Panc1 (cell line): ENCODE results near the gene CNTN5. TPM values are rescaled to one million over a fixed set of nuclear protein-coding genes. Genes with fewer than 3 reads are reported as not detected.

Experiments
- ATAC-seq: fragments of 200-7000 bp; cut with Tn5 transposase; 2 replicates; pipeline ENCODE4 v1.9.1; 2020; ENCODE audit warnings: mild to moderate bottlenecking, moderate library complexity
- BruUV-seq: library from RNA; stranded (reverse); fragments of 400-500 nt; replicated peaks from 2 replicates; lab custom pipeline; 2021; lab: Mats Ljungman, UMichigan
- CTCF ChIA-PET: fragments of 300-600 bp; sonication (Branson Sonifier 250); formaldehyde crosslinking; loops from one replicate; lab custom pipeline; 2022; ENCODE audit warnings: antibody characterized with exemption; lab: Charles Lee
- POLR2A ChIA-PET: fragments of 300-600 bp; sonication (Branson Sonifier 250); formaldehyde crosslinking; loops from one replicate; lab custom pipeline; 2022; ENCODE audit warnings: antibody characterized with exemption; lab: Charles Lee
- DNase-seq: peaks from one replicate; pipeline ENCODE4 v3.0.0-alpha.2; 2010; ENCODE audit warnings: low read depth, low spot score
- H3K27ac ChIP-seq: 2 replicates; pipeline ENCODE4 v1.5.1; 2011; ENCODE audit warnings: mild to moderate bottlenecking, low read length, inconsistent platforms
- H3K27me3 ChIP-seq: fragments of 200-500 bp; sonication (Bioruptor generic); 2 replicates; pipeline ENCODE4 v1.6.0; 2014; ENCODE audit warnings: low read length, inconsistent platforms; ENCODE audit not compliant: control insufficient read depth, insufficient read depth
- H3K36me3 ChIP-seq: fragments of 200-500 bp; sonication (Bioruptor generic); 2 replicates; pipeline ENCODE4 v1.5.1; 2014; ENCODE audit warnings: inconsistent platforms, mild to moderate bottlenecking, low read length, moderate library complexity; ENCODE audit not compliant: control insufficient read depth, insufficient read depth
- H3K4me1 ChIP-seq: 2 replicates; pipeline ENCODE4 v1.5.1; 2011; ENCODE audit warnings: inconsistent platforms, mild to moderate bottlenecking, low read length, moderate library complexity; ENCODE audit not compliant: control insufficient read depth, insufficient read depth
- H3K4me3 ChIP-seq, 2 experiments: 2 replicates each; pipeline ENCODE4 v1.5.1; 2011 to 2012; ENCODE audit warnings: low read depth in 2 of 2, low read length in 2 of 2, mild to moderate bottlenecking in 2 of 2, inconsistent platforms in 1 of 2, moderate library complexity in 1 of 2
- H3K9me3 ChIP-seq: fragments of 200-500 bp; sonication (Bioruptor generic); 2 replicates; pipeline ENCODE4 v1.5.1; 2014; ENCODE audit warnings: low read depth, mild to moderate bottlenecking, inconsistent platforms, low read length, moderate library complexity; ENCODE audit not compliant: control insufficient read depth, insufficient read depth
- POLR2AphosphoS5 ChIP-seq: IDR thresholded peaks from 2 replicates; pipeline ENCODE4 v1.6.1; 2012; ENCODE audit warnings: mild to moderate bottlenecking, low read depth, low read length, moderate library complexity
- SIN3A ChIP-seq: IDR thresholded peaks from 2 replicates; pipeline ENCODE4 v1.6.1; 2012; ENCODE audit warnings: low read depth, mild to moderate bottlenecking, low read length, moderate library complexity, borderline replicate concordance; ENCODE audit not compliant: insufficient read depth
- TCF7L2 ChIP-seq: IDR thresholded peaks from 2 replicates; pipeline ENCODE4 v1.6.1; 2011; ENCODE audit warnings: mild to moderate bottlenecking, low read depth, low read length, inconsistent platforms
- in situ Hi-C: cut with HindIII; loops from 2 replicates; pipeline ENCODE4 v1.10.0; 2016; ENCODE audit warnings: low sequenced_read_pairs, low pct_unique_long_range_greater_than_20kb
- intact Hi-C: fragments of 100-400 bp; cut with micrococcal nuclease; formaldehyde crosslinking; loops from one replicate; pipeline ENCODE4 v1.10.0; 2022; ENCODE audit not compliant: unreplicated experiment
- total RNA-seq: library from RNA; stranded (reverse); gene quantifications from one replicate; pipeline ENCODE4 v1.2.1, GENCODE V29; 2021; ENCODE audit not compliant: unreplicated experiment
- TF ChIP-seq, protein P1 (sequence below), 2 experiments: IDR thresholded peaks; 2 replicates each; pipeline ENCODE4 v1.6.1; 2011 to 2012; ENCODE audit warnings: low read depth in 2 of 2, control low read depth in 1 of 2, low read length in 1 of 2, mild to moderate bottlenecking in 1 of 2, moderate library complexity in 1 of 2; ENCODE audit not compliant: insufficient read depth in 1 of 2
- TF ChIP-seq, protein P2 (sequence below): fragments of 450-650 bp; IDR thresholded peaks from 2 replicates; pipeline ENCODE4 v1.5.1; 2017; ENCODE audit warnings: mild to moderate bottlenecking

Gene CNTN5
- total RNA-seq, 1 experiment from 2014 or later = not detected

DNA sequence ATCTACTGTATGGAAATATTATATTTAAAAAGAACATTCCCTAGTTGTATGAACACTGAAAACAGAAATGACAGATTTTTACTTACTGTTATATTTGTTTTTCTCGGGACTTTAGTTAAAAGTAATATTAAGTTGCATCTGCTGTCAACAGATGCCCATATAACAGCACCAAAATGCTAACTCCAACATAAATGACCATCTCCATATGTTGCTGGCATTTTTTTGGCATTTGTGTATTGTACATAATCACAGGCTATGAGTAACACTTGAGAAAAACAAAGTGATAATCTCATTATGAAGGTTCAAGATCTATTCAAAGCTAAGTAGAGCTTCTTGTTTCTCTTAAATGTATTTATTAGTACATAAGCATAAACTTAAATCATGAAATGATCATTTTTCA, 172.0 kb downstream of the CNTN5 start:
- Histone ChIP-seq H3K4me1 (no peaks in the 10 kb centered on the region), H3K27ac (no peak overlapping the region), H3K9me3 (no peaks in the 10 kb centered on the region), H3K36me3 (no peaks in the 10 kb centered on the region), H3K27me3 (no peaks in the 10 kb centered on the region), H3K4me3 (no peak overlapping the region)
- ChIA-PET CTCF (no interaction called here), POLR2A (no interaction called here)
- DNase-seq (no peak), ATAC-seq (no peak)
- TF ChIP-seq POLR2AphosphoS5 (no peak), TCF7L2 (no peak), SIN3A (no peak)
- TF ChIP-seq, protein P1, sequence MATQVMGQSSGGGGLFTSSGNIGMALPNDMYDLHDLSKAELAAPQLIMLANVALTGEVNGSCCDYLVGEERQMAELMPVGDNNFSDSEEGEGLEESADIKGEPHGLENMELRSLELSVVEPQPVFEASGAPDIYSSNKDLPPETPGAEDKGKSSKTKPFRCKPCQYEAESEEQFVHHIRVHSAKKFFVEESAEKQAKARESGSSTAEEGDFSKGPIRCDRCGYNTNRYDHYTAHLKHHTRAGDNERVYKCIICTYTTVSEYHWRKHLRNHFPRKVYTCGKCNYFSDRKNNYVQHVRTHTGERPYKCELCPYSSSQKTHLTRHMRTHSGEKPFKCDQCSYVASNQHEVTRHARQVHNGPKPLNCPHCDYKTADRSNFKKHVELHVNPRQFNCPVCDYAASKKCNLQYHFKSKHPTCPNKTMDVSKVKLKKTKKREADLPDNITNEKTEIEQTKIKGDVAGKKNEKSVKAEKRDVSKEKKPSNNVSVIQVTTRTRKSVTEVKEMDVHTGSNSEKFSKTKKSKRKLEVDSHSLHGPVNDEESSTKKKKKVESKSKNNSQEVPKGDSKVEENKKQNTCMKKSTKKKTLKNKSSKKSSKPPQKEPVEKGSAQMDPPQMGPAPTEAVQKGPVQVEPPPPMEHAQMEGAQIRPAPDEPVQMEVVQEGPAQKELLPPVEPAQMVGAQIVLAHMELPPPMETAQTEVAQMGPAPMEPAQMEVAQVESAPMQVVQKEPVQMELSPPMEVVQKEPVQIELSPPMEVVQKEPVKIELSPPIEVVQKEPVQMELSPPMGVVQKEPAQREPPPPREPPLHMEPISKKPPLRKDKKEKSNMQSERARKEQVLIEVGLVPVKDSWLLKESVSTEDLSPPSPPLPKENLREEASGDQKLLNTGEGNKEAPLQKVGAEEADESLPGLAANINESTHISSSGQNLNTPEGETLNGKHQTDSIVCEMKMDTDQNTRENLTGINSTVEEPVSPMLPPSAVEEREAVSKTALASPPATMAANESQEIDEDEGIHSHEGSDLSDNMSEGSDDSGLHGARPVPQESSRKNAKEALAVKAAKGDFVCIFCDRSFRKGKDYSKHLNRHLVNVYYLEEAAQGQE (IDR thresholded peaks at IDR 0.05; ENCODE audit: insufficient read depth in 1 of 2, low read depth in 2 of 2, low read length in 1 of 2) = no peak
- TF ChIP-seq, protein P2, sequence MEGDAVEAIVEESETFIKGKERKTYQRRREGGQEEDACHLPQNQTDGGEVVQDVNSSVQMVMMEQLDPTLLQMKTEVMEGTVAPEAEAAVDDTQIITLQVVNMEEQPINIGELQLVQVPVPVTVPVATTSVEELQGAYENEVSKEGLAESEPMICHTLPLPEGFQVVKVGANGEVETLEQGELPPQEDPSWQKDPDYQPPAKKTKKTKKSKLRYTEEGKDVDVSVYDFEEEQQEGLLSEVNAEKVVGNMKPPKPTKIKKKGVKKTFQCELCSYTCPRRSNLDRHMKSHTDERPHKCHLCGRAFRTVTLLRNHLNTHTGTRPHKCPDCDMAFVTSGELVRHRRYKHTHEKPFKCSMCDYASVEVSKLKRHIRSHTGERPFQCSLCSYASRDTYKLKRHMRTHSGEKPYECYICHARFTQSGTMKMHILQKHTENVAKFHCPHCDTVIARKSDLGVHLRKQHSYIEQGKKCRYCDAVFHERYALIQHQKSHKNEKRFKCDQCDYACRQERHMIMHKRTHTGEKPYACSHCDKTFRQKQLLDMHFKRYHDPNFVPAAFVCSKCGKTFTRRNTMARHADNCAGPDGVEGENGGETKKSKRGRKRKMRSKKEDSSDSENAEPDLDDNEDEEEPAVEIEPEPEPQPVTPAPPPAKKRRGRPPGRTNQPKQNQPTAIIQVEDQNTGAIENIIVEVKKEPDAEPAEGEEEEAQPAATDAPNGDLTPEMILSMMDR = no peak
- BruUV-seq = no TSS peak
- intact Hi-C loops (no loop called here), in situ Hi-C loops (no loop called here)

DNA sequence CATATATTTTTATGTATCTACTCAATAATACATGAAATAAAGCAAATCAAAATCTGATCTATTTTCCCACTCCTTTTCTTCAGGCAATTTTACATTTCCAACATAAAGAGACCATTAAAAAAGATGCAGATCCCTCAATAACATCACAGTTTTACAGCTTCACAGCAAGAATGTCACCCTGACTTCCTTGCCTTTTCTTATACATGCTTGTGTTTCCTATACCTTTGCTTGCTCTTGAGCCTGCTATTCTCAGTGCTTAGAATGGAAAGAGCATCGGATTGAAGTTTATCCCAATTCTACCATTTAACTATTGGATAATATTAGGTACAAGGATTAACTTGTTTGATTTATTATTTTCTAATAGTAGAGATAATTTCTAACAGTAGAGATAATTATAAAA, 176.7 kb downstream of the CNTN5 start:
- H3K9me3 ChIP-seq = no peaks in the 10 kb centered on the region
- POLR2A ChIA-PET = interaction anchor here (0.6 kb wide), 1 partner anchor 400 kb away, joined by 3 read pairs; no protein-coding TSS in a partner anchor
- no peak for ATAC-seq

More for the DNA sequence above, 176.7 kb downstream of the CNTN5 start:
- Histone ChIP-seq H3K4me1 (no peaks in the 10 kb centered on the region), H3K27ac (no peak overlapping the region), H3K4me3 (no peak overlapping the region), H3K36me3 (no peaks in the 10 kb centered on the region), H3K27me3 (no peaks in the 10 kb centered on the region)
- in situ Hi-C loops (no loop called here), intact Hi-C loops (no loop called here)
- no TSS peak for BruUV-seq
- TF ChIP-seq POLR2AphosphoS5 = no peak
- TF ChIP-seq, protein P1 (IDR thresholded peaks at IDR 0.05; ENCODE audit: insufficient read depth in 1 of 2, low read depth in 2 of 2, low read length in 1 of 2) = no peak
- TF ChIP-seq TCF7L2 = no peak
- TF ChIP-seq, protein P2 = no peak
- no peak for TF ChIP-seq SIN3A
- DNase-seq = no peak
- CTCF ChIA-PET = no interaction called here
